Esophagus squamous epithelium (tissue), 5 donors: ENCODE data around the gene HDDC3. TPM values are rescaled to one million over a fixed set of nuclear protein-coding genes. Genes with fewer than 3 reads are reported as not detected.
"Not testable (repeated sequence)": the region's sequence is repeated elsewhere in the genome, so short reads cannot be mapped to it uniquely, and the experiment has no call there.

Experiments
- DNase-seq: peaks from one replicate; lab custom pipeline; 2025; lab: John Stamatoyannopoulos, UW
- H3K27ac ChIP-seq, 4 donors: fragments of 200-600 bp; sonication (generic); one replicate each; pipeline ENCODE4 v1.5.1; 2016 to 2019; ENCODE audit warnings: mild to moderate bottlenecking in 1 of 4
- H3K27me3 ChIP-seq, 4 donors: fragments of 200-600 bp; sonication (generic); 1 replicate in 3 of 4; 2 replicates in 1 of 4; pipeline versions ENCODE4 v1.5.1 to v1.6.0; 2017 to 2021; ENCODE audit warnings: antibody characterized with exemption in 1 of 4
- H3K36me3 ChIP-seq, 3 donors: fragments of 200-600 bp; sonication (generic); one replicate each; pipeline ENCODE4 v1.5.1; 2016 to 2019
- H3K4me1 ChIP-seq, 3 donors: fragments of 200-600 bp; sonication (generic); one replicate each; pipeline ENCODE4 v1.5.1; 2017 to 2019
- H3K4me3 ChIP-seq, 4 donors: fragments of 200-600 bp; sonication (generic); 1 replicate in 3 of 4; 2 replicates in 1 of 4; pipeline ENCODE4 v1.5.1; 2016 to 2019; ENCODE audit warnings: mild to moderate bottlenecking in 2 of 4, moderate library complexity in 1 of 4
- H3K9me3 ChIP-seq, 3 donors: fragments of 200-600 bp; sonication (generic); one replicate each; pipeline ENCODE4 v1.5.1; 2016 to 2019
- CTCF ChIP-seq, 6 experiments: fragments of 450-650 bp in 4 of 6; fragments of 200-600 bp in 2 of 6; sonication (generic) in 2 of 6; IDR thresholded peaks; one replicate each; pipeline ENCODE4 v1.5.1; 2016 to 2019; ENCODE audit warnings: antibody characterized with exemption in 6 of 6, mild to moderate bottlenecking in 4 of 6, moderate library complexity in 4 of 6
- POLR2A ChIP-seq, 4 donors: fragments of 450-650 bp; IDR thresholded peaks; one replicate each; pipeline ENCODE4 v1.6.1; 2017; ENCODE audit warnings: antibody characterized with exemption in 4 of 4, mild to moderate bottlenecking in 4 of 4, moderate library complexity in 3 of 4
- WGBS, 2 donors: methylation state at CpG; one replicate each; pipeline ENCODE4 v1.1.5; 2018; 5-methylcytosine and 5-hydroxymethylcytosine counted together
- intact Hi-C: fragments of 100-400 bp; cut with DNase I; formaldehyde crosslinking; loops from one replicate; pipeline ENCODE4 v1.15.0; 2022
- total RNA-seq, 4 donors: library from RNA; depleted of rRNA; stranded (reverse); fragments of >200 nt; gene quantifications; one replicate each; pipeline ENCODE4 v1.1.0, GENCODE V29; 2016
- donor health status: DM: yes; HTN: yes; CAD: no.

HDDC3 gene
- total RNA-seq, 4 donors from 2014 or later: 5.8 to 13.7 (median 11.7) TPM

GRCh38 chr15:90911906-90912769 lies 20.2 kb downstream of the HDDC3 start:
- no peak overlapping the region for H3K27ac ChIP-seq
- intact Hi-C loops: no loop called here
- H3K4me1 ChIP-seq: no peaks in the 10 kb centered on the region
- no peaks in the 10 kb centered on the region for H3K27me3 ChIP-seq
- H3K4me3 ChIP-seq: no peak overlapping the region
- 86 to 95% methylated on average over 12 to 23 of the region's 30 CpGs for WGBS, 2 donors
- H3K36me3 ChIP-seq: peaks cover 45 to 100% (median 50%) of the 10 kb centered on the region in 3 donors
- no peak for TF ChIP-seq CTCF (IDR thresholded peaks at IDR 0.05)
- TF ChIP-seq POLR2A (IDR thresholded peaks at IDR 0.05): no peak
- DNase-seq: no peak
- H3K9me3 ChIP-seq: no peaks in the 10 kb centered on the region

- H3K9me3 ChIP-seq: no peaks in the 10 kb centered on the region
- 88% methylated on average over 6 of the region's 19 CpGs; no CpG with 5 or more reads in 1 of the 2 donors for WGBS, 2 donors
- DNase-seq: no peak
- no peak for TF ChIP-seq POLR2A (IDR thresholded peaks at IDR 0.05)
- no peak for TF ChIP-seq CTCF (IDR thresholded peaks at IDR 0.05)
- intact Hi-C loops: no loop called here
- no peaks in the 10 kb centered on the region for H3K4me1 ChIP-seq
- peaks cover 44 to 100% (median 59%) of the 10 kb centered on the region in 3 donors for H3K36me3 ChIP-seq
- no peak overlapping the region for H3K27ac ChIP-seq
- no peak overlapping the region for H3K4me3 ChIP-seq
- H3K27me3 ChIP-seq: no peaks in the 10 kb centered on the region
Observed at GRCh38 chr15:90911302-90911623, 21.1 kb downstream of the HDDC3 start.

- no peak for TF ChIP-seq CTCF (IDR thresholded peaks at IDR 0.05)
- TF ChIP-seq POLR2A (IDR thresholded peaks at IDR 0.05): no peak
- WGBS, 2 donors: 93 to 96% methylated on average over 10 to 13 of the region's 24 CpGs
- peaks cover 49 to 100% (median 65%) of the 10 kb centered on the region in 3 donors for H3K36me3 ChIP-seq
- H3K27me3 ChIP-seq: no peaks in the 10 kb centered on the region
- DNase-seq: no peak
- intact Hi-C loops: no loop called here
- no peak overlapping the region for H3K4me3 ChIP-seq
- H3K27ac ChIP-seq: no peak overlapping the region
- H3K9me3 ChIP-seq: no peaks in the 10 kb centered on the region
- H3K4me1 ChIP-seq: no peaks in the 10 kb centered on the region
Observed at GRCh38 chr15:90910441-90911301, 21.7 kb downstream of the HDDC3 start.

GRCh38 chr15:90909976-90910375 lies 22.4 kb downstream of the HDDC3 start:
- 90 to 93% methylated on average over 2 to 6 of the region's 8 CpGs for WGBS, 2 donors
- Histone ChIP-seq H3K36me3 (peaks cover 52 to 100% (median 68%) of the 10 kb centered on the region in 3 donors), H3K9me3 (no peaks in the 10 kb centered on the region), H3K27ac (no peak overlapping the region), H3K4me3 (no peak overlapping the region), H3K4me1 (peaks cover 0 to 4% (median 0%) of the 10 kb centered on the region in 3 donors), H3K27me3 (no peaks in the 10 kb centered on the region)
- no peak for TF ChIP-seq POLR2A (IDR thresholded peaks at IDR 0.05)
- TF ChIP-seq CTCF (IDR thresholded peaks at IDR 0.05): no peak
- intact Hi-C loops: no loop called here
- DNase-seq: no peak

- WGBS, 2 donors: 81 to 87% methylated on average over 9 to 11 of the region's 11 CpGs
- peaks cover 50 to 97% (median 63%) of the 10 kb centered on the region in 3 donors for H3K36me3 ChIP-seq
- H3K27me3 ChIP-seq, H3K4me3 ChIP-seq, intact Hi-C loops, H3K9me3 ChIP-seq, DNase-seq, H3K27ac ChIP-seq, H3K4me1 ChIP-seq: not testable (repeated sequence)
Observed at GRCh38 chr15:90909449-90909848, 22.9 kb downstream of the HDDC3 start.
